Activated T-helper 9 cell treated with anti-CD3 and anti-CD28 coated beads, Interleukin-2, amount 50 U/mL, for 16 hours (primary cell): ENCODE data around the gene HOXA6.

Source experiments
- DNase-seq: peaks from one replicate; pipeline ENCODE4 v3.0.0-alpha.2; 2020; ENCODE audit warnings: low read depth

The HOXA6 gene

DNA sequence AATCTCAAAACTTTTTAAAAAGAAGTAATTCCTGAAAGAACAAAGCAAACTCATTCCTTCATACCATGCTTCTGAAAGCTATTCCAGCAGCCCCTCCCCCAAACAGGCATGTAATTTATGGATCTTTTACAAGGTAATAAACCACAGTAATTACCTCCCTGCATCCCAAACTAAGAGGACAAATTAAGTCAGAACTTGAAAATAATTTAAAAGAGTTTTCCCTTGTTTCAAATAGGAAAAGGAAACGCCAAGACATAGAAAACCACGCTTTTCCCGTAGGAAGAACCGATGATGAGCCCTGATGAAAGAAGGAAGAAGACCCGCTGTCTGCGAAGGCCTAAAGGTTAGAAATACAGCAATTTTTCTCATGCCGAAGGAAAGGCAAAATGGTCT lies 25.9 kb downstream of the HOXA6 start:
- DNase-seq = no peak

DNA sequence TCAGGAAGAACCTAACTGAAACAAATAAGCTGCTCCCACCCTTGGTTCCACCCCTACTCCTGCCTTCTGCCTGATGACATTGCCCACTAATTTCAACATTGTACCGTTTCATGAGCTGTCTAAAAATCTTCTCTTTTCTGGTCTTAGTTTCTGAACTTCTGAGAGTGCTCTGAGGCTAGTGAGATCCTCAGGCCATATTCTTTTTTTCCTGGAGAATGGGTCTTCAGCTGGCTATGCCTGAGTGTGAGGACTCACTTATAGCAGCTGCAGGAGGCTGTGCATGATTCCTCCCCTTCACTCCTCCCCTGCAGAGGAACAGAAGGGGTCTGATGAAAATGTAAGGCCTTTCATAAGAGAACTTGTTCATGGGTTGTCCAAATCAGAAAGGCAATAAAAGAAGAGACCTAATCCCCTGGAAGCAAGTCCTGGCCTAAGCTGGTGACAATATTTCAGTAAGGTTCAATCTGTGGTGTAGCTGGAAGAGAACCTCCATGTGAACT lies 28.1 kb downstream of the HOXA6 start:
- DNase-seq = no peak

DNA sequence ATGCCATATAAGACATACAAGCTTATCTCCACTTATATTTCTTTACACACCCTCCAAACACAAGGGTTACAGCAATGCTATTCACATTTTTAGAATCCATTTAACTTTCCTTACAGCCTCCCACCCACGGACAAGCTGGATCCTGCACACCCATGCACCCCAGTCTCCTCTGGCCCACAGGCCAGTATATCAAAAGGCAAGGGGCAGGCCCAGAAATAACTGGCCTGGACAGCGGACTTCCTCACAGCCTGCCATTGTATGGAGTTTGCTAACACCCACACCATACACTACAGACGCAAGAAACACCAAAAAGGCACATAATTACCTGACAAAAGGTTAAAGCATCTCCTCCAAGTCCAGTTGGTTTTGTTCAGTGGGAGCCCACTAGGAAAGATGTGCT lies 29.0 kb downstream of the HOXA6 start:
- DNase-seq = no peak

DNA sequence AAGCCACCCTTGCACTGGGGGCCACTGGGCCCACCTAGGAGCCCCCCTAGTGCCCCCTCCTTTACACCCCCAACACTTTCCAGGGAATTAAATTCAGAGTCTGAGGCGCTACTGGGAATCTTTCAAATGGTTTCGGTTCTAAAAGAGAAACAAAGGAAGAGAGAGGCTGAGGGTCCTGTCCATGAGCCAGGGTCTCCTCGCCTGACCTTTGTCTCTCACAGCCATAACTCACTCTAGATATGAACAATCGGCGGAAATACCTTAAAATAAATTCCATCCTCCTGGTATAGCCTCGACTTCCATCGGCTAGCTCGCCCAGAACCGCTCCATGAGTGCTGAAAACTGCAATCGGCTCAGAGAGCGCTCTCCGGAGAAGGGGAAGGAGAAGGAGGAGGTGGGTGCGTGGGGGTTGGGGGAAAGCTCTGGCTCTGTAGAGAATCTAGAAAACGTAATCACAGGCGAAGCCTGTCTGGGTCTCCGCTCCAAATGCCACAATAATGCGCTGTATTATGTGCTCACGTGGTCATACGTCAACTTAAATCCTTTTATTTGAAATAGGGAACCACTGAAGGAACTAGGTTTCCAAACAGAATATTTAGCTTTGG lies 29.6 kb downstream of the HOXA6 start:
- DNase-seq = no peak

DNA sequence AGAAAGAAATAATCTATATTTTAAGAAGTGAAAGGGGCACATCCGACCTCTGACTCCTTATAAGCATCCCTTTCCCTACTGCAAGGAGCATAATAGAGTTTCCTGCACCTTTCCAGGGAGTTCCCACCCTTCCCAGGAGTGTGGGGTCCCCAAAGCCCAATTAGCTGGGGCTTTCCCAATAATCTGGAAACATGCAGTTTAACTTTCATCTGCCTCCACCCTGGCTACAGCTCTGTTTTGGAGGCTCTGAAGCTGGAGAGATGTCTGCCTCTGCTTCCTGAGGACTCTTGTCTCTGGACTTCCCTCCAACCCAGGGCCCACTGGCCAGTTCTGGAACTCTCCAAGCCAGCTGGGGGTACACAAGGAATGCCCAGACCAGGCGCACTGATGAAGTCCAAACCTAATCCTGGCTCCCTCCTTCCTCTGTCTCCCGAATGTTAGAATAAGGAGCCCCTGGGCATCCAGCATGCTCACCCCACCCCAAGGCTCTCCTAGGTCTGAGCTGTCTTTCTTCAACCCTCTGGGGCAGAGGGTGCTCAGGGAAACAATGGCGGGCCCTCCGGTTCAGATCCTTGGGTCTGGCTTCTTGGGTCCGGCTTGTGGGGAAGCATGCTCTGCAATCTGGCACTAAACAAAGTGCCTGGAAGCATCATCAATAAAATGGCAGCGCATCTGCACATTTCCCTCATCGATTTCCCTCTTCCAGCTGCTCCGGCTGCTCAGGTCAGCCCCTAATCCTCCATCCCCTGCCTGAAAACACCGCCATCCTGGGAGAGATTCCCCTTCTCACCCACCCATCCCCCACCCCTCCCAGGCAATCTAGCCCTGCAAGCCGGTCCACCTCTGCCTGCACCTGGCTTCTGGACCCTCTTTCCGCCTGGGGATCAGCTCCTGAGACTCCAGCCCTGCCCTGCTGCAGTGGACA lies 30.4 kb downstream of the HOXA6 start:
- DNase-seq = no peak

DNA sequence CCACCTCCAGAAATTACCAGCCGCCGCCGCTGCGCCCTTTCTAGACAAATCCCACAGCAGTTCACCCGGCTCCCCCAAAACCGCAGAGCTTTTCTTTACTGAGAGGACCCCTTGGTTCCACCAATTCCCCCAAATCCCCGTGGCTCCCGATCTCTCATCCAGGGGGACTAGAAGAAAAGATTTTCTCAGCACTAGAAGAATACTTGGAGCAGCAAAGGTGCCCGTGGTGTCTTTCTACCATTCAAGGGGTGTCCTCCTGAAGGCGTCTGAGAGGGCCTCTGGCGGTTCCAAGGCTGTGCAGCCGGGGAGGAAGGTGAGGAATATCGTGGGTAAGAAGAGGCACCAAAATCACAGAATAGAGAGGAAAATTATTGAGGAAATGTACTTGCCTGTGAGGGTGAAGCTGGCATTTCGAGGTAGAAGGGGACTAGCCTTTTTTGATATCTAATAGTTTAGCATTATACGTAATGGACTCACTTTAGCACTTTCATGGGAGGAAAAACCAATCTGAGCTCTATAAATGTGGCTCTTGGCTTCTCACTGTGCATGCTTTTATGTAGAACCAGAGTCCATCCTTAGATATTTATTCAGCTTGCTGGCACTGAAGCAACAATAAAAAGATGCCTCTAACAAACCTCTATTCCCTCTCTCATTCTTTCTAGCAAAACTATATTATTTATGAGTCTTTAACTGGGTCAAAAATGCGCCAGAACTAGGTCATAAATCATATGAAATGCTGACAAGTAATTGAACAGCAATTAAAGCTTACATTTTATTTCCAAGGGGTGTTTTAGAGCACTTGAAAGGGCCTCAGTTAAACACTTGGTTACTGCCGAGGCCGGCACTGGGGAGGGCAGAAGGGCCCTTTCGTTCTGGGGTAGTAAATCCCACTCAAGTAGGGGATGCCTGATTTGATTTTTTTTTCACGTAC lies 31.3 kb downstream of the HOXA6 start:
- no peak for DNase-seq

DNA sequence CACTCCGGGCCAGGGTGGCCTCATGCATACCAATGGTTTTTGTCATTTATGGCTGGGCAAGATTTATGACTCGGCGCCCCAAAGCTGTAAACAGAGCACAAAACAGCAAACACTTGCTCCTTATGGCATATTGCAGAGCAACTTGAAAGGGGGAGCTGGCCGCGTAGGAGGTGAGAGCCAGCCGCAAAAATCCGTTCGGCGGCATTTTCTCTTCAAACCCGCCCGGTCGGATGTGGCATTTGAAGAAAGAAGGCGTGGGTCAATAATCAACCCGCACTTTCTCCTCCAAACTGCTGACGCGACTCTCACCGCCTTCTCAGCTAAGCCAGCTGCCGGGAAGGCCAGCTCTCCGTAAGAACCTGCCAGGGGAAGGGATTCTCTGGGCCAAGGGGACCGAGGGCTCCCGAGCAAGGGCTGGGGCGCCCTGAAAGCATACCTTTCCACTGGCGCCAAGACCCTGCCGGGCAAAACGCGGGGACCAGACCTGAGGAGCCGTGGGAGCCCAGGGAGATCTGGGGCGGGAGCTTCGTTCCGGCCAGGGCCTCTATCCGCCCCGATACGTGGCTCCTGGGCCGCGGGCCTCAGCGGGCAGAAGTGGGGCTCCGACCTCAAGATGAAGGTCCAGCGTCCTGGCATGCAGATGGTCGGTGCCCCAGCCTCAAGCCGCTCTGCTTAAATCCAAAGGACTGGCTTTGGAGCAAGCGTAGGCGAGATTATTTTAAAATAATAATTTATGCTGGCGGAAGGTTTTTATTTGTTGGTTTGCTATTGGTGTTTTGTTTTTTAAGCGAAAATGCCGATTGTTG lies 32.1 kb downstream of the HOXA6 start:
- no peak for DNase-seq

DNA sequence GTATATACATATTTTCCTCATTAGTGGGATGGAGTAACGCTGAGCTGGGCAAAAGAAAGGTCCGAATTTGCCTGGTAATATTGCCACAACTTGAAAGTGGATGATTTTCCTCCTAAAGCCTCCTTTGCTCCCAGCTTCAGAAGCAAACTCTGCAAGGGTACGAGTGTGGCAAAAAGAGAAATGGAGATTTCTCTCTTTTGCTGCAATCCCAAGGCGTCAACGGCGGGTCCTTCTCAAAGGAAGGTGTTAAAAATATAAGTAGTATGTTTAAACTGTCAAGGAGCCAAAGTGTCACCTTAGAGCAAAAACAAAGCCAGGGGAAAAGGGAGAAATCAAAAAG lies 32.7 kb downstream of the HOXA6 start:
- DNase-seq = no peak

DNA sequence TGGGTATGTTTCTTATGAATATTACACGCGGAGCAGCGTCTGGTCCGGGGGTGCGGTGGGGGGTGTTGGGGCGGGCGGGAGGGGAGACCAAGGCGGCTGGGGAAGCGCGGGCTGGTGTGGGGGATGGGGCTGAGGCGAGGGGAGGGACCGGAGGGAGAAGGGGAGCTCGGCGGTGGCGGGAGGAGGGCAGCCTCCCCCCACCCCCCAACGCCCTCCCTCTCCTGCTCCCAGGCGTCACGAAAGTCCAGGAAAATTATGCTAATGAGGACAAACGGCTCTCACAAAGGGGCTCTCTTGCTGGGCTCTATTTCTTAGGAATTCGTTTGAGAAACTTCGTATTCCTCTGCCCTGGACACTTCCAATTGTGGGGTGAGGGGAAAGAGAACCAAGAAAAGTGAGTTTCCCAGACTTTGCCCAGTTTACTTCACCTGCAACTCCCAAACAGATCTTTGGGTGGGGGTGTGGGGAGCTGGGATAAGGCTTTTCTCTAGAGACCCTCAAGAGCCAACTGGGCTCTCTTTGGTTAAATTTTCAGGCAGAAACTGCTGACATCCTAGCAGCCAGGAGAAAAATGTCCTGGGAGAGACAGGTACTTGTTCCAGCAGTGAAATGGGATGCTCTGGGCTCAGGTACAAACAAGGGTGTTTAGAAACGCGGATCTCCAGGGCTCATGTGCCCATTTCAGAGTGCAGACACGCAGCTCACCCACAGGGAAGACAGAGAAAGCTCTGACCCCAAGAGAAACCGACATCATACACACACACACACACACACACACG lies 33.4 kb downstream of the HOXA6 start:
- DNase-seq = no peak

DNA sequence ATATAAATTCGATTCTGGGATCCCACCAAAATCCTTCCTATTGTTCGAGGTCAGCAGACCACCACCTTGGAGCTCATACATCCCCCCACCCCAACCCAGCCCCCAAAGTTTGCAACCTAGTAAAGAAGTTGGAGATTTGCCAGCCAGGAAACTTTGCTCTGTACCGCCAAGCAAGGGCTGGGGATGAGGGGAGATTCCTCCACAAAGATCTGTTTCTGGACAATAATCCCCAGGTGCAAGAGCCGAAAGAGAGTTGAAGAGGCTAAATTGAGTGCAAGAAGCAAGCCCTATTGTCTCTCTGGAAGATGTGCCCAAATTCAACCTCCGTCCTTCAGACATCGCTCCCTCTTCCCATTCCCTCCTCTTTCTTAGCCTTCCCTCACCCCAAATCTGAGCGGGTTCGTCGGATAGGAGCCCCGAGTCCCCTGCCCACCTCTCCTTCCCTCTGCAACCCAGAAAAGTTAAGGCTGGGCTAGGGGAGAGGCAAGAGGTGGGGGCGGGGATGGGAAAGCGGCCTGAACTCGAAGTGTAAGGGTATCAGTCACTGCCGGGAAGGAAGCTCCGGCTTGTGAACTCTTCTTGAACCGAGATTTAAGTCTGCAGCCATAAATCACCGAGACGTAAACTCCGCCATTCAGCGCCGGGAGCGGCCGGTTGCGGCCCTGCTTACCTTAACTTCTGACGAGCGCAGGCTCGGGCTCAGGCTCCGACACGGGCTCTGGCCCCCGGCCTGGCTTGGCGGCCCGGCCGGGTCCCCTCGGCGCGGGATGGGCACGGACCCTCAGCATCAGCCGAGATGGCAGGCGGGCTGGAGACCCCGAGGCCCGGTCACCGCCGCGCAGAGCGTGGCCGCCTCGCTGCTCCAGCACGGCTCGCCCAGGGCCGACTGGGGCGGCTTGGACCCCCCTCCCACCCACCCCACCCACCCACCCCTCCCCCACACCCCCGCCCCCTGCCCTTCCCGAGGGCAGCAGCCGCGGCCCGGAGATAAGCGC lies 34.3 kb downstream of the HOXA6 start:
- DNase-seq = no peak

DNA sequence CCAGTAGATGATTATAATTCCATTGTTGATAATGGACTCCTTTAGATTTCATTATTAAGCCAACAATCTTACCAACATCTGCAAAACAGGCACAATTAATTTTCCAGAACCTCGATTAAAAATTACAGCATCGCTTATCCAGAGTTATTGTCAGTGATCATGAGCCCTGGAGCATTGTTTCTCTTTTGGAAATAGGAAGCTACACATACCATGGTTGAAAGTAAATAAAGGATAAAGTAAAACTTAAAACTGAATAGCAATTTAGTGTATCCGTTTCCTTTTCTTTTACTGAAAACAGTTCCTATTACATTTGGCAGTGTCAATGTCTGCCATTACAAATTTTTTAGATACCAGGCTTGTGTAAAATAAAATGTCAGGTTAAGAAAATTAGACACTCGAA lies 35.2 kb downstream of the HOXA6 start:
- no peak for DNase-seq

DNA sequence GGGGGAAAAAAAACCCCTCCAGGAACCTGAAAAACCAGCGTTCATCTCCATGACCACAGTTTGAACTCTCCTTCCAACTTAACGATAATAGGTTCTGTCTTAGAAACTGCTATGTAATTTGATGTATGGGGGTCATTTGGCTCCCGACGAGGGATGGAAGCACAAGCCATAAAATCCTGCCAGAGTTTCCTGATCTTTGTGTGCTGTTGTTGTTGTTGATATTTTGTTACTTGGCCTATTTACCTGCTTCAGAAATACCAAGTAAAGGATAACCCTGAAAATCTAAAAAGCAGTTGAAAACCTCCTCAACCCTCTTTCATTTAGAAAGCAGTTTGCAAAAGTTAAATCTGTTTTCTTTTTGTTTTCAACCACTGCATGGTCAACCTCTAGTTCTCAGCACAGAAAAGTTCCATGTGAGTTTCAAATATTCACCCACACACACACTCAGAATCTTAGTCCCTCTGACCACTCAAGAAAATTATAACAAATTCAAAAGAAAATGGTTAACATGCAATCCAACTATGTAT lies 35.8 kb downstream of the HOXA6 start:
- no peak for DNase-seq

DNA sequence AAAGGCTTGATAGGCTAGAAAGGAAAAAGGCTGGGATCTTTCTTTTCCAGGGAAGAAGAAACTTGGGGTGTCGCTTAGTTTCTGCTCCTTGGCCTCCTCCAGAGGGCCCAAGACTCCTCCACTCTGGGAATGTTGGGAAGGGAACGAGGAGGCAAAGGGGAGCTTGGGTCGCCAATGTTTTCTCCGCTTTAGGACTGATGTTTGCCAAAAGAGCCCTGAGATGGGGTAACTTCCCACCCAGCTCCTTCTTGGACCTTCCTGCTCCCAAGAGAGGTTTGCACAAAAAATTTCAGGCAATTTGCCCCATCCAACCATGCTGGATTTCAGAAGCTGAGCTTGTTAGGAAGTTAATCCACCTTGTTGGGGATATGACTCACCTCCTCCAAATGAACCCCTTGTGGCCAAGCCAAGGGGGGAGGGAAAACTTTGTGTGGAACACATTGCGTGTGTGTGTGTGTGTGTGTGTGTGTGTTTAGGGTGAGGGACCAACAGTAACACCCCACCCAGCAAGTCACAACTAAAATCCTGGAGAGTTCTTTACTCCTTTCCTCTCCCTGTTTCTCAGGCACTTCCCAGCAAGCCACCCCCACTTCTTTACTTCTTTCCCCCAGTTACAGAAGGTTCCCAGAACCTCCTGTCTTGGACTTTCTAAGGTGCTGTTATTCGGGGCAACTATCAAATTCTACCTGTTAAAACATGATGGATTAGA lies 36.4 kb downstream of the HOXA6 start:
- DNase-seq = no peak

DNA sequence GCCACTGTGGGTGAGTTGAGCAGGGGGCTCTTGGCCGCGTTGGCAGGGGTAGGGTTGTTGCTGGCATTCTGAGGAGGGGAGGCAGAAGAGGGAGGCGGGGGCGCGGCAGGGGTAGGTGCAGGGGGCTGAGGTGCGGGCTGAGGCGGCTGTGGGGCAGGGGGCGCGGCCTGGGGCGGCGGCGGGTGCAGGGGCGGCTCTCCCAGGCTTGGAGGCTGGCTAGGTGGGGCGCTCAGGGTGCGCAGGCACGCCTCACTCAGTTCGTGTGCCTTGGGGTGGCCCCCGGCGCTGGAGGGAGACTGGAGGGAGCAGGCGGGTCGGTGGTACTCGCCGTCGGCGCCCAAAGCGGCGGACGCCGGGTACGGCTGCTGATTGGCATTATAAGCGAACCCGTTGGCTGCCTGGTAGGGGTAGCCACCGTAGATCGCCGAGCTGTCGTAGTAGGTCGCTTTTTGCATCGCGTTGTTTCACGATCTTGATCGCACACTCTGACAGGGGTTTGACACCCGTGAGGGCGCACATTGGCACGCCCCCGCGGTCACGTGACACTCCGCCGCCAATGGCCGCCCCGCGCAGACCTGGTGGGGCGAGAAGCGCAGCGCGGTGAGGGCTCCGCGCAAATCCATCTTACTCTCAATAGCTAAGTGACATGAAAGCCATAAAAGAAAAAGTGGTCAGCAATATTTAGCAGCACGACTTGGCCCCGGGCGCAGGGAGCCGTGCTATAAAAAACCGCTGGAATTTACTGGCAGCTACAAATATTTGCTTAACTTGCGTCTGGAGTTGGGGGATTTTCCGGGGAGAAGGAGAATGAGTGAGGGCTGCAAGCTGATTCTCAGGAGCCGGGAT lies 37.2 kb downstream of the HOXA6 start:
- no peak for DNase-seq

DNA sequence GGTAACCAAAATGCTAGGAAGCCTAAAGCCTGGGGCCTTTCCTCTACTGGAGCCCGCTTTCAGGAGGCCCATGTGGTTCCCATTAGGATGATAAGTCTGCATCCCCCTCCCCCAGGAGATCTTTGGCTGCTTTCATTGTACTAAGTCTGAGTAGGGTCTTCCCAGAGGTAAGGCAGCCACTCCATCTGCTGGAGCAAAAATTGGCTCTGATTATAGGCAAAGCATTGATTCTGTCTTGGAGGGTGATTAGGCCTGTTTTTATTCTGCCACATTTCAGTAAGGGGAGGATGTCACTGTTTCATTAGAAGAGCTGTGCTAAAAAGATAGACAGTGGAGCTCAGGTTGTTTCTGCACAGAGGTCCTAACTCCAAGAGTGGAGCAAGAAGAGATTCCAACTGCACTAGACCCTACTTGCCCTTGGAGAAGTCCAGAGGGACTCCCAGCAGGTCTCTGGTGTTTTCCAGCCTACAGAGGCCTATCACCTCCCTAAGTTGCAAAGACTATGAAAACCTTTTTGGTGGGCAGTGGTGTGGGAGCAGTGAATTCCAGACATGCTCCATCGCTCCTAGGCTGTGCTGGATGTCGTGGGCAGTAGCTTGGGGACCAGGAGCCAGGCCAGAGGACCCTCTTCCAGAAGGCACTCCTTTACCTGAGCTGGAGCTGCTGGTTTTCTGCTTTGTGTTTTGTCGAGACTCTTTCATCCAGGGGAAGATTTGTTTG lies 37.9 kb downstream of the HOXA6 start:
- DNase-seq = no peak

DNA sequence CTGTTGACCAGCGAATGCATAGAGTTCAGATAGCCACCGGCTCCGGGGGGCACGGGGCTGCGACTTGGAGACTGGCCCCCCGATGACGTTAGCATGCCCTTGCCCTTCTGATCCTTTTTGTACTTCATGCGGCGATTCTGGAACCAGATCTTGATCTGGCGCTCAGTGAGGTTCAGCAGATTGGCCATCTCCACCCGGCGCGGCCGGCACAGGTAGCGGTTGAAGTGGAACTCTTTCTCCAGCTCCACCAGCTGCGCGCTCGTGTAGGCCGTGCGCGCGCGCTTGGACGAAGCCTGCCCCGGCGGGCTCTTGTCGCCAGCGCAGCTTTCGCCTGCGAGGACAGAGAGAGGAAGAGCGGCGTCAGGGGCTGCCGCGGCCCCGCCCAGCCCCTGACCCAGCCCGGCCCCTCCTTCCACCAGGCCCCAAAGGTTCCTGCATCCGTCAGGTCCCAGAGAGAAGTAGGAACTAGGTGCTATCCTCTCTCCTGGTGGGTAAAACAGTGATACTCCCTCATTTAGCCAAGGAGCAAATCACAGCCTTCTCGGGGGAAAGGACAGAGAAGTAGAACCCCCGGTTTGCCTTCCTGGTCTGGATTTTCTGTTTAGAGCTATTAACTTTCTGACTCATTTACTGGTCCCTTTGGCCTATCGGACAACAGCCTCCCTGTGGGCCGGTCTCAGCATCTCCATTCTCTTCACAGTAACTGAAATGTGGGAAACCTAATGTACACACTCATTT lies 39.0 kb downstream of the HOXA6 start:
- no peak for DNase-seq
